DOHH2 (cell line): ENCODE results near the gene LRRC8B.

Experiments used
- CTCF ChIP-seq: fragments of 200-600 bp; sonication (generic); IDR thresholded peaks from one replicate; pipeline ENCODE4 v1.5.1; 2014; ENCODE audit warnings: antibody characterized with exemption, mild to moderate bottlenecking, low read depth, low read length; ENCODE audit not compliant: poor library complexity, severe bottlenecking
- EZH2phosphoT487 ChIP-seq: fragments of 200-600 bp; sonication (generic); IDR thresholded peaks from 2 replicates; pipeline ENCODE4 v1.6.1; 2017; ENCODE audit warnings: borderline replicate concordance, mild to moderate bottlenecking, antibody characterized with exemption, low read length, moderate library complexity, mixed read lengths

- TF ChIP-seq CTCF: no peak
- no peak for TF ChIP-seq EZH2phosphoT487
These were observed 50.0 kb downstream of the LRRC8B start for GRCh38 chr1:89574621-89575020.
